Ramos (cell line): Measurements from ENCODE around the gene PLXNA1.

ENCODE experiments used
- in situ Hi-C: fragments of 300-500 bp; cut with MboI; formaldehyde crosslinking; loops from one replicate; pipeline ENCODE4 v1.14.3; 2022; ENCODE audit warnings: low sequenced_read_pairs; ENCODE audit not compliant: unreplicated experiment

The PLXNA1 gene

DNA sequence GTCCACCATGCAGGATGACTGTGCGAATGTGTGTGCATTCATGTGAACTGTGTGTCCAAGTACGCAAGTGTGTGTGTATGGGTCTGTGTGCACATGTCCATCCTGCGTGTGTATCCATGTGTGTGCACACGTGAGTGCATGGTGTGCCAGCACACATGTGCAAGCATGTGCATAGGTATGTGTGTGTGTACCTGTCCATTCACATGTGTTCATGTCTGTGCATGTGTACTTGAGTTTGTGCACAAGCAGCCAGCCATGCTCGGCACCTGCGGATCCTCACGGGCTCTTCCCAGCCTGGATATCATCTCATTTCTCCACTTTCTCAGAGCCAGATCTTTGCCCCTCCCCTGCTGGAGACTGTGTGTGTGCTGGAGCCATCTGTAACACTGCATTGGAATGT lies 18.7 kb upstream of the PLXNA1 start:
- in situ Hi-C loops = no loop called here

DNA sequence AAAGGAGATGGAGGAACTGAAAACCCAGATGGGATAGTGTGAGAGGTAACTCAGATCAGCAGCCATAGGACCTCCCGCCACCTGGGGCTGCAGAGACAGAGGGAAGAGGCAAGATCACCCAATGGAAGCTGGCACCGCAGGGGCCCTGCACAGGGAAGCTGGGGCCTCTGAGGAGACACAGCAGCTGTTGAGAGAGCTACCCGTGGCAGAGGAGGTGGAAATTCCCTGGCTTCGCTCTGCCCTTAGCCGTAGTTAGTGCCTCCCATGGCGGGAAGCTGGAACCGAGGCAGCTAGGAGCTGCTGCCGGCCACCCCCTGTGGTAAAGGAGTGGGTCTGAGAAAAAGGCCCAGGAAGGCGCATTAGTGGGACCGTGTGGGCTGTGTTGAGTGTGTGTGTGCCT lies 18.0 kb upstream of the PLXNA1 start:
- in situ Hi-C loops = no loop called here

DNA sequence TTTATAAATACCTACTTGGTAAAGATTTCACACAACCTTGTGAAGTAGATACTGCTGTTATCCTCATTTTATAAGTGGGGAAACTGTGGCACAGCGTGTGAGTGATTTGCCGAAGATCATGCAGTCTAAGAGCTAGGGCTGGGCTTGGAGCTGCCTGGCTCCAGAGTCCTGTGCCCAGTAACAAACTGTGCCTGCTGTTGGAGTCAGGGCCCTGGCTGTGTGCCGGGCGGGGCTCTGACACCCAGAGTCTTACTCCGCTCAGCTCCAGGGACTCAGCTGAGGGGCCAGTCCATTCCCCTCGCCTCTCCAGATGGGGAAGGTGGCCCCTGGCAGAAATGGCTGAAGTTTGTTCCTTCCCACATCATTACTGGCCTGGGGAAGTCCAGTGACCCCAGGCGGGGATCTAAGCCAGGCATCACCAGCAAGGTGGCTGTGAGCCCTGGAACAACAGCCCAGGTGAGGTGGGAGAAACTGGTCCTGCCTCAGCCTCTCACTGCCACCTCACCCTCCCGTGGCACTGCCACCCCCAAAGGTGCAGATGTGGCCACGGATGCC lies 17.3 kb upstream of the PLXNA1 start:
- in situ Hi-C loops = no loop called here

DNA sequence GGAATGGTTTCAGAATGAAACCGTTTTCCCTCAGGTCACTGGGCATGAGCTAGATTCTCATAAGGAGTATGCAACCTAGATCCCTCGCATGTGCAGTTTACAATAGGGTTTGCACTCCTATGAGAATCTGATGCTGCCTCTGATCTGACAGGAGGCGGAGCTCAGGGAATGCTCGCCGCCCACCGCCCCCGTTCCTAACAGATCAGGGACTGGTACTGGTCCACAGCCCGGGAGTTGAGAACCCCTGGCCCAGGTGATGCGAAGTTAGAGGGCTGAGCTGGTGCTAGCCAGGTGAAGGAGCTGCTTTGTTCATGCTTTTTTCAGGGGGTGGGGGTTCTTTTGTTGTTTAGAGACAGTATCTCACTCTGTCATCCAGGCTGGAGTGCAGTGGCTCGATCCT lies 15.5 kb upstream of the PLXNA1 start:
- in situ Hi-C loops = no loop called here

DNA sequence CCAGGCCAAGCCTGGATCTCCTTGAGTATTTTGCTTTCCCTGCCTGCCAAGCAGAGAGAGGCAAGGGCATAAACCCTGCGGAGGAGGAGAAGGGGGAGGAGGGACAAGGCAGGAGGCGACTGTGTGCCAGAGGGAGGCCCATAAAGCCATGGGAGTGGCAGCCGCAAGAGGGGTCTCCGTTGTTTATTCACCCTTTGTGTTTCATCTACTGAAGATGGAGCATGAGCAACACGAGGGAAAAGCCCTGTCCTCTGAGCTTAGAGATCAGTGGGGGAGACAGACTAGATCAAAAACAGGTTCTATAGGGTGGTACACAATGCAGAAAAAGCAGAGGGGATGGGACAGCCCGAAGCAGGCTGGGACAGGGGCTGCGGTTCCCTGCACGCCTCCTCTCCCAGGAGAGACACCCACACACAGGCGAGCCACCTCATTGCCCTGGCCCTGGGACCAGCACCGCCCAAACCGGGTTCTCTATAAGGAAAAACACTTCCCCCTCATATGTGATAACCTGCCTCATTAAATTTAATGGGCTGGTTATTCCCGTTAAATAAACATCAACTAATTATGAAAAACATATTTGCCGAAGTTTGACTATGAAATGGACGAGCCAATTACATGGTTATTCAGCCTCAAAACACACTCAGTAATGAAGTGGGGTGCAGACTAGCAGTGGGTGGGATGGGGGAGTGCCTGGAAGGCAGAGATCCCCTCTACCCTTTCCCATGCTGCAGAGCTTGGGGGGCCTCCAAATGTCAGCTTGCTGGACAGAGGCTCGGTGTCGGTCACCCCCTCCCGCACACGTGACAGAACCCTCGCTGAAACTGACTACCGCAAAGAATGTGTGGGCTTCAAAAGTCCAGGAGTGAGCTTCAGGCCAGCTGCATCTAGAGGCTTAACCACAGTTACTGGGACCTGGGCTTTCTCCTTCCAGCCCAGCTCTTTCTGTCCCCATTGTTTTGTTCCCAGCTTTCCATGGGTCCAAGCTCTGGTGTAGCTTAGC lies 14.2 kb upstream of the PLXNA1 start:
- in situ Hi-C loops = no loop called here

DNA sequence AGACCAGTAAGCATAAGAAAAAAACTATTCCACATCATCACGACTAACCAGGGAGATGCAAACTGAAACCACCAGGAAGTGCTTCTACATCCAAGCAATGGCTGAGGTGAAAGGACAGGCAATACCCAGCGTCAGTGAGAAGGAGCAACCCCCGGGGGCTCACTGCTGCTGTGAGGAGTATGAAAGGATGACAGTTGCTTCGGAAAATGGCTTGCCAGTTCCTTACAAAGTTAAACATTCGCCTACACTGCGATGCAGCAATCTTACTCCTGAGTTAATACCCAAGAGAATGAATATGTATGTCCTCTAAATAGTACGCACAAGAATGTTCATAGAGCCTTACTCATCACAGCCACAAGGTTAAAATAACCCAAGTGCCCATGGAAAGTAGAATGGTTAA lies 13.3 kb upstream of the PLXNA1 start:
- in situ Hi-C loops = no loop called here

DNA sequence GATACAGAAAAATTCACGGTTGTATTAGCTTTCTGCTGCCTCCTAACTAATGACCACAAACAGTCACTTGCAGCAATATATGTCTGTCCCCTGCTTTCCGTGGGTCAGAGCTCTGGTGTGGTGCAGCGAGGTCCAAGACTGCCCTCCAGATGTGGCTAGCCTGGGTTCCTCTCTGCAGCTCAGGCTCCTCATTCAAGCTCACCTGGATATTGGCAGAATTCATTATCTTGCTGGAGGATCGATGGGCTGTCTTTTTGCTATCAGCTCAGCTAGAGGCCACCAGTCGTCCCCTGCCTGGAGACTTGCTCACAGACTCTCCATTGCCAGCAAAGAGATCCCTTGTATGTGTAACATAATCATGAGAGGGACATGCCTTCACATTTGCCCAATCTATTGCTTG lies 12.8 kb upstream of the PLXNA1 start:
- in situ Hi-C loops = no loop called here

DNA sequence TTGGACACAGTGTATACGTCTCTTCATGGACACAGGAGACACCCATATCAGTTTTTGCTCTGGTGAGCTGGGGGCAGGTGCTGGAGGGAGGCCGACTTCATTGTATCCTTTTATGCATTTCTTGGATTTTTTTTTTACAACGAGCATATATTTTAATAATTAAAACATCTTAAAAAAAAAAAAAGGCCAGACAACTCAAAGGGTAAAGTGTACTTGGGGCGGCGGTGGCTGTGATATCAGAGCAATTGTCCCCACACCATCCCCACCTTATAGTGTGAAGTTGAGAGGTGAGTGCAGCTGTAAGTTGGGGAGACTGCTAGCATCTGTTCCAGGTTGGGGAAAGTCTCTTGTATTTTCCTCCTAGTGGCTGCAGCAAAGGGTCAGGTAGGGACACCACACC lies 12.0 kb upstream of the PLXNA1 start:
- in situ Hi-C loops = no loop called here

DNA sequence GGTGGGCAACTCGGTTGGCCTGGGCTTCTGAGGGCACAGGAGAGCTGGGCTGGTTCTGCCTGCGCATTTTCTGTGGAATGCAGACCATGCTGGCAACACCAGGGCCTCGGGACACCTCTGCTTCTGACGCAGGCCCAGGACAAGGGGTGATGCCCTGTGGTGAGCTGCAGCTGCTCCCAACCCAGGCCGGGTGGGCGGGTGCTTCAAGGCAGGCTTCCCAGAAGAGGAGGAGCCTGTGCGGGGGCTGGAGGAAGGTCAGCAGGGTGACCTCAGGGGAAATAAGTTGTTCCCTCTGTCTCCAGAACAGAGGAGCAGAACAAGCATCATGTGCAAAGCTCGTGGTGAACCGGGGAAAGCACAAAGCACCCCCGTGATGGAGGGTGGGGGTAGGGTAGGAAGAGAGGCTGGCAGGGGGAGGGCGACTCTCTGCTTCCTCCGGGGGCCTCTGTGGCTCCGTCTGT lies 11.0 kb upstream of the PLXNA1 start:
- in situ Hi-C loops = no loop called here

DNA sequence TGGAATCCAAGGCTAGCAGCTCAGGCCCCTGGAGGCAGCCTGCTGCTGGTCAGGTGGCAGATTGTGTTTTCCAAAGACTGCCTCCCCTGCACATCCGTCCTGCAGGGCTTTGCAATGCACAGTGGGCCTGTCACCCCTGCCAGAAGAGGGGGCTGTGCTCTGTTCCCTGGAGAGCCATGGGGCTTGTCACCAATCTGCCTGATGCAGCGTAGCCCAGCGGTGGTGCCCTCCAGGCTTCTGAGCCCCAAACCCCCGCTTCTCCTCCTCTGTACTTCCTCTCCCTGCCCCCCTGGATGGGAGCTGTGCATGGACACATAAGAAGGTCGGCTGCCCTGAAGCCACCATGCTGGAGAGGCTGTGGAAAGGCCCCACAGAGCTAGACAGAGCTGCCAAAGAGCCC lies 10.0 kb upstream of the PLXNA1 start:
- in situ Hi-C loops = no loop called here

DNA sequence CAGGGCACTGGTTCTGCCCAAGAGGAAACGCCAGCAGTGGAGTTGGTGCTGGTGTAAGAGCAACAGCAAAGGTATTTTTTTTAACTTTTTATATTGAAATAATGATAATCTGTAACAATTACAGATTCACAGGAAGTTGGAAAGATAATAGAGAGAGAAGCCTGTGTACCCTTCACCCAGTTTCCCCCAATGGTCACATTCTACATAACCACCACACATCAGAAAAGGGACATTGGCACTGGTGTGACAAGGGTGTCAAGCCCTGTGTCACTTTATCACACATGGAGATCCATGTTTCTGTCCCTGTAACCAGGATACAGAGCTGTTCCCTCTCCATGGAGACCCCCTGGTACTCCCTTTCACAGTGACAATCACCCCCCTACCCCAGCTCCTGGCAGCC lies 9.1 kb upstream of the PLXNA1 start:
- in situ Hi-C loops = no loop called here

DNA sequence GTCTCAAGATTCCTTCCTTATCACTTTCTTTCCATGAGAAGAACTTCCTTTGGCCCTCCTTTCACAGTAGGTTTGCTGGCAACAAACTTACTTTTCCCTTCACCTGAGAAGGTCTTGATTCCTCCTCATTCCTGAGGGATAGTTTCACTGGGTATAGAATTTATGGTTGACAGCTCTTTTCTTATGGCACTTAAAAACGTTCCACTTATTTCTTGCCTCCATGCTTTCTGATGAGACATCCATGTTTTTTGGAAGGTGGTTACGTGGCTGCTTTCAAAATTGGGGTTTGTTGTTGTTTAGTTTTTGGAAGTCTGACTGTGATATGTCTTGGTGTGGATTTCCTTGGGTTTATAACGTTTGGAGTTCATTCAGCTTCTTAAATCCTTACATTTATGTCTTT lies 8.2 kb upstream of the PLXNA1 start:
- in situ Hi-C loops = no loop called here

DNA sequence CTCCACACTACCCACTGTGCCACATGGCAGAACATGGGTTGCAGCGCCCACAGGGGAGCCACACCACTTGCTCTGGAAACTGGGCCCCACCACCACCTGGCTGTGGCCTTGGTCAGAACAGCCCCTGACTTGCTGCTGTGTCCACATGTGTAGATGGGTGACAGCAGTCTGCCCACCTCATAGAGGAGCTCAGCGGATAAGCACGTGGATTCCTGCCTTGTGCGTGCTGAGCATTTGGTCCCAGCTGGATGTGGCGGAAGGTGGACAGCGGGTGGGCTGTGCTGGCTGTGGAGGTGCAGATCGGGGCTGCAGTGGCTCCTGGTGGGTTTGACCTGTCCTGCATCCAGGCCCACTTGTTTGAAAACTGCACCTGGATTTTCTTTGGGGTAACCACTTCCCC lies 6.0 kb upstream of the PLXNA1 start:
- in situ Hi-C loops = no loop called here

DNA sequence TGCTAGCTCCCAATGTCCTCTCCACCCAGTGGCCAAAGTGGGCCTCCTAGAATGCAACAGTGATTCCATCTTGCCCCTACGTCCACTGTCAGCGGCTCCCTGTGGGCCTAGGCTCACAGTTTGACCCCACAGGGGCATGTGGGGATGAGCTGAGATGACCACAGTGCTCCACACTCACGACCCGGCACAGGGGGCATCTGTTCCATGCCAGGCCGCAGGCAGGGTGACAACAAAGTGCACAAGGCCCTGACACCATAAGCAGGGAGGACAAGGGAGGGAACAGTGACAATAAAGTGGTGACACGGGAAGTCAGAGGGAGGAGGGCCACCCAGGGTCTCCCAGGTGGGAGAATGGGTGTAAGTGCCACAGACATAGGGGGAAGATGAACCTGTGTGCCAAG lies 5.1 kb upstream of the PLXNA1 start:
- in situ Hi-C loops = no loop called here

DNA sequence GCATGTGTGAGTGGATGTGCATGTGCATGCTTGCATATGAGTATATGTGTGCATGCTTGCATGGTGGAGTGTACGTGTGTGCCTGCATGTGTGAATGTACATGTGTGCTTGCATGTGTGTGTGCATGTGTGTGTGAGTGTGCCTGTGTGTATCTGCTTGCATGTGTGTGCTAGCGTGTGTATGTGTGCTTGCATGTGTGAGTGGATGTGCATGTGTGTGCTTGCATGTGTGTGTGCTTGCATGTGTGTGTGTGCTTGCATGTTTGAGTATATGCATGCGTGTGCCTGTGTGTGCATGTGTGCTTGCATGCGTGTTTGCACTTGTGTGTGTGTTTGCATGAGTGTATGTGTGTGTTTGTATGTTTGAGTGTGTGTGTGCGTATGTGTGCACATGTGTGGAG lies 4.6 kb upstream of the PLXNA1 start:
- in situ Hi-C loops = no loop called here

DNA sequence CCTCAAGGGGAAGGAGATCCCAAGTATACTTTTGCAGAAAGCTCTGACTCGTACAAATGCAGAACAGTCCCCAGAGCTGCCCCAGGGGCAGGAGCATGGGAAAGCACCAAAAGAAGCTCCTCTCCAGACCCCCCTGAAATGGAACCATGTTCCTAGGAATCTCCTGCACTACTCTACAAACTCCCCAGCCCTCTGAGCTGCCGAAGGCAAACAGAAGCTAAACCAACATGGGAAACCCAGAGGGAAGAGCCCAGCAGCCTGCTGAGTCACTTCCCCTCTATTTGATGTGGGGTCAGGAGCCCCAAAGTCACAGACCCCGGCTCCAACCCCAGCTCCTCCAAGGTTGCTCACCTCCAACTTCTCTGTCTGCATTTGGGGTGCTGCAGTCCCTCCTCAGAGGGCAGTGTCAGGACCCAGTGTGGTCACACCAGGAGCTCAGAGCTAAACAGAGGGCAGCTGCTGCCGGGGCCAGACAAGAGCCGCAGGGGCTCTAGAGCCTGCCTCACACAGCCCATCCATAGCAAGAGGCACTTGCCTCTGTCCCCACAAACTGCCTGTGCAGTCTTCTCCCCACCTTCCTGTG lies 3.8 kb upstream of the PLXNA1 start:
- in situ Hi-C loops = no loop called here

DNA sequence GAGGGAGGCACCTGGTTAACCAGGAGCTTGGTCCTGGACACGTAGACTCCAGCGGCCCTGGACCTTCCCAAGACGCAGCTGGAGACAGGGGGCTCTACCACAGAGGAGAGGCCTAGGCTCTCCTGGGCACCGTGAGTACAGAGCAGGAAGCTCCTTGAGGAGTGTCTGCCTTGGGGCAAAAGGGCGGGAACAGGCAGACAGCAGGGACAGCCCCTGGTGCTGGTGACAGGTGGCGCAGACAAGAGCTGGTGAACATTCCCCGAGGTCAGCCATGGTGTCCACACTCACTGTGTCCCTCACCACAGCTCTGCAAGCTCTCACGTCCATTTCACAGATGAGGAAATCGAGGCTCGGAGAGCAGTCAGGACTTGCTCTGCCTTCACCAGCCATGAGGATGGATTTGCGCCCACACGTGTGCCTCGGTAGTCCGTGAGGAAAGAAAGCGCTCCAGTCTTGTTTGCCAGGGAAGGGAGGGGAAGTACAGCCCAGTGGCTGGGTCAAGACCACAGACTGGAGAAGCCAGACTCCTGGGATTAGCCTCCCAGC lies 2.6 kb upstream of the PLXNA1 start:
- in situ Hi-C loops = no loop called here

DNA sequence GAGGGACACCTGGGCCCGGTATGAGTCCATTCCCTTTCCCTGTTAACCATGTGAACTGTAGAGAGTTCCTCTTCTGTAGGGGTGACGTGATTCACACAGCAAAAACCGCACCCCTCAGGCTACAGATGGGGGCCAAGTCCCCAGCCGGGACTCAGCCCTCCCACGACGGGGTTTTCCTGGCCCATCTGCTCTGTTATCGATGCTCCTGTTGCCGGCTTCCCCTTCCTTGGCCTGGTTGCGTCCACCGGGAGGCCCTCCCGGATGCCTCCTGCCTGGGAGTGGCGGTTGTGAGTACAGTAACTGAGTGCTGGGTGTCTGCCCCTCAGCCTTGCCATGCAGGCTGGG lies 817 bp upstream of the PLXNA1 start:
- in situ Hi-C loops = no loop called here

DNA sequence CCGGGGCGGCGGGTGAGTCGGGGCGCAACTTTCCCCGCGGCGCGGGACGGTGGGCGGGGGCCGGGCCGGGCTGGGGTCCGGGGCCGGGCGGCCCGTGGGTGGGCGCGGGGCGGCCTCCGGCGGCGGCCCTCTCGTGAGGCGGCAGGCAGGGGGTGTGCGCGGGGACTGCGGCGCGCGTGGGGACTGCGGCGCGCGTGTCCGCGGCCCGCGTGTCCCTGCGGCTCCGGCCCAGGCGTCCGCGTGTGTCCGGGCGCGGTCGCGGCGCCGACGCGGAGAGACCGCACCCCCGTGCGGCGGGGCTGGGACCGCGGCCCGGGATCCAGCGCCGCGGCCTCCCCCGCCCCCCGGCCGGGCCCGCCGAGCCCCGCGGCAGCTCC lies 349 bp downstream of the PLXNA1 start:
- in situ Hi-C loops = no loop called here

DNA sequence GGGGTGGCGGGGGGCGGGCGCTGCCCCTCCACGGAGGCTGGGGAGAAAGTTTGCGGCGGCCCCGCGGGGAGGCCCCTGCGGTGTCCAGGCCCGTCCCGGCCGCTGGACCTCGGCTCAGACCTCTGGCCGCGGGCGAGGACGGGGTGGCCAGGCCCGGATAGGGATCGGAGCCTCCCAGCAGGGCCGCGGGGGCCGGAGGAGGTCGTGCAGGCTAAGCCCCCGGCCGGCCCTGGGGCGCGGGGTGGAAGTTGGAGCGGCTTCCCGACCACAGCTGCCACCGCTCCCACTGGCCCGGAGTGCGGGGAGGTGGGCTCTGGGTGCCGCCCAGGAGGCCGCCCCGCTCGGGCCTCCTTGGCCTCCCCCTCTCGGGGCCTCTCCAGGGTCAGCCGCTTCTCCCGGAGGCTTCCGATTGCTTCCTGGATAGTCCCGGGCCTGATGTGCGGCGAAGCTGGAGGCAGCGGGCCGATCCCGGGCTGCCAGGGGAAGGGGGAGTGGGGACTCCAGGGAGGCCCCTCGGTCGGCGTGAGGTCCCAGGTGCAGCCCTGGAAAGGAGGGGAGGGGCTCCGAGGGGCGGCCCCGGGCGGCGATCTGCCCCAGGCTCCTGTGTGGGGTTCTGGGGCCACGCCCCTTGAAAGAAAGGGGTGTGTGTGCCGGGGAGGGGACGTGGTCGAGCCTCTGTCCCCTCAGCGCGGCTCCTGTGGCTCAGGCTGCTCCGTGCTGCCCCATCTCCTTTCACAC lies 907 bp downstream of the PLXNA1 start:
- in situ Hi-C loops = no loop called here
